Mesothelial cell of epicardium (in vitro differentiated cells): ENCODE results near the gene CFD. TPM values are rescaled to one million over a fixed set of nuclear protein-coding genes. Genes with fewer than 3 reads are reported as not detected.

Experiments
- DNase-seq, 2 experiments: peaks; one replicate each; pipeline ENCODE4 v3.0.0; 2021; ENCODE audit warnings: low spot score in 2 of 2; ENCODE audit not compliant: unreplicated experiment in 2 of 2
- H3K27ac Mint-ChIP-seq: 2 replicates; pipeline ENCODE4 v1.8.0; 2021; ENCODE audit warnings: mixed read lengths
- H3K27me3 Mint-ChIP-seq: 2 replicates; pipeline ENCODE4 v1.8.0; 2021; ENCODE audit warnings: low read depth, mixed read lengths
- H3K36me3 Mint-ChIP-seq: 2 replicates; pipeline ENCODE4 v1.8.0; 2021; ENCODE audit warnings: mixed read lengths
- H3K4me1 Mint-ChIP-seq: 2 replicates; pipeline ENCODE4 v1.8.0; 2021; ENCODE audit warnings: mixed read lengths
- H3K4me3 Mint-ChIP-seq: 2 replicates; pipeline ENCODE4 v1.8.0; 2021; ENCODE audit warnings: mild to moderate bottlenecking, moderate library complexity, mixed read lengths
- H3K9me3 Mint-ChIP-seq: 2 replicates; pipeline ENCODE4 v1.8.0; 2021; ENCODE audit warnings: mixed read lengths
- CTCF ChIP-seq: fragments of 200-600 bp; sonication (generic); IDR thresholded peaks from one replicate; pipeline ENCODE4 v1.5.0; 2021; ENCODE audit warnings: antibody characterized with exemption; ENCODE audit not compliant: unreplicated experiment
- total RNA-seq: library from RNA; stranded (reverse); gene quantifications from 3 replicates; pipeline ENCODE4 v1.2.1, GENCODE V29; 2021

The CFD gene
- total RNA-seq: 3.2 to 3.5 TPM (median 3.4 TPM) in 3 replicates

- Mint-ChIP-seq H3K27me3 (peaks cover 31% of the 10 kb centered on the region), H3K36me3 (no peaks in the 10 kb centered on the region), H3K27ac (no peak within 1 kb of the TSS), H3K9me3 (no peaks in the 10 kb centered on the region), H3K4me1 (no peaks in the 10 kb centered on the region), H3K4me3 (peak within 1 kb of the TSS; percentile 34)
- no peak for DNase-seq
- TF ChIP-seq CTCF: no peak
These were observed at the start of gene CFD for GRCh38 chr19:858868-859843. Gene CFD, plus strand, starts transcription at chr19:859664. Its CDS starts 26 bp downstream, at chr19:859690.

GRCh38 chr19:810077-810855 is 49.2 kb upstream of the CFD start:
- H3K27ac Mint-ChIP-seq: peak overlapping the region; percentile 56
- DNase-seq: no peak
- H3K4me1 Mint-ChIP-seq: peaks cover 8% of the 10 kb centered on the region
- H3K9me3 Mint-ChIP-seq: no peaks in the 10 kb centered on the region
- peaks cover 21% of the 10 kb centered on the region for H3K36me3 Mint-ChIP-seq
- no peak overlapping the region for H3K4me3 Mint-ChIP-seq
- H3K27me3 Mint-ChIP-seq: no peaks in the 10 kb centered on the region
- TF ChIP-seq CTCF: no peak

- H3K27ac Mint-ChIP-seq: peak overlapping the region; percentile 56
- no peak for TF ChIP-seq CTCF
- H3K4me3 Mint-ChIP-seq: no peak overlapping the region
- H3K27me3 Mint-ChIP-seq: no peaks in the 10 kb centered on the region
- no peak for DNase-seq
- H3K36me3 Mint-ChIP-seq: peaks cover 24% of the 10 kb centered on the region
- H3K4me1 Mint-ChIP-seq: peaks cover 8% of the 10 kb centered on the region
- no peaks in the 10 kb centered on the region for H3K9me3 Mint-ChIP-seq
These were observed 48.5 kb upstream of the CFD start for GRCh38 chr19:810883-811489.

- Mint-ChIP-seq H3K27ac (peak overlapping the region; percentile 59), H3K9me3 (no peaks in the 10 kb centered on the region), H3K4me1 (peaks cover 8% of the 10 kb centered on the region), H3K4me3 (no peak overlapping the region), H3K27me3 (no peaks in the 10 kb centered on the region), H3K36me3 (peaks cover 29% of the 10 kb centered on the region)
- DNase-seq: no peak
- no peak for TF ChIP-seq CTCF
These were observed 47.9 kb upstream of the CFD start for GRCh38 chr19:811506-812048.

GRCh38 chr19:812049-812746 is 47.3 kb upstream of the CFD start:
- no peak overlapping the region for H3K27ac Mint-ChIP-seq
- no peak for TF ChIP-seq CTCF
- H3K27me3 Mint-ChIP-seq: no peaks in the 10 kb centered on the region
- H3K9me3 Mint-ChIP-seq: no peaks in the 10 kb centered on the region
- H3K4me3 Mint-ChIP-seq: no peak overlapping the region
- DNase-seq: no peak
- peaks cover 6% of the 10 kb centered on the region for H3K4me1 Mint-ChIP-seq
- H3K36me3 Mint-ChIP-seq: peaks cover 30% of the 10 kb centered on the region
